Hematopoietic multipotent progenitor cell treated with erythropoietin and hydrocortisone succinate and interleukin-3 and kit ligand, for 6 days (in vitro differentiated cells): ENCODE results near the gene STARD7.

ENCODE experiments used
- DNase-seq: peaks from one replicate; pipeline ENCODE4 v3.0.0-alpha.2; 2015

The STARD7 gene

DNA sequence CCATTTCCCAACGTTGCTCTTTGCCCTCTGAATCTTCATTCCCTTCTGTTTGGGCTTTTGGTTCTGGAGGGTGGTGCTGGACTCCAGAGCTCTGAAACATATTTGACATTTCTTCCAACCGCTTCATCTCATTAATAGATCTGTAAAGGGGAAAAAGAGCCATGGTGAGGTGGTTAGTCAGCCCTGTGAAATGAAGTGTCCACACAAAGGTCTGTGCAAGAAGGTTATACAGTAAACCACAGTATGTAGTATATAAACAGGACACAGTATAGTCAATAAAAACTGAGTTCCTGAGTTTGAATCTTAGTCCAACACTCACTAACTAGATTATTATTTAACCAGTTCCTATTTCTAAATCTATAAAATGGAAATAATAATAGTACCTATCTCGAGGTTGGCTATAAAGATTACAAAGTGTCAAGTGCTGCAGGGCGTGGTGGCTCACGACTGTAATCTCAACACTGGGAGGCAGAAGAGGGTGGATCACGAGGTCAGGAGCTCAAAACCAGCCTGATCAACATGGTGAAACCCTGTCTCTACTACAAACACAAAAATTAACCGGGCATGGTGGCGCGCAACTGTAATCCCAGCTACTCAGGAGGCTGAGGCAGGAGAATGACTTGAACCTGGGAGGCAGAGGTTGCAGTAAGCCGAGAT, 13.1 kb downstream of the STARD7 start:
- DNase-seq = peak; percentile 64

DNA sequence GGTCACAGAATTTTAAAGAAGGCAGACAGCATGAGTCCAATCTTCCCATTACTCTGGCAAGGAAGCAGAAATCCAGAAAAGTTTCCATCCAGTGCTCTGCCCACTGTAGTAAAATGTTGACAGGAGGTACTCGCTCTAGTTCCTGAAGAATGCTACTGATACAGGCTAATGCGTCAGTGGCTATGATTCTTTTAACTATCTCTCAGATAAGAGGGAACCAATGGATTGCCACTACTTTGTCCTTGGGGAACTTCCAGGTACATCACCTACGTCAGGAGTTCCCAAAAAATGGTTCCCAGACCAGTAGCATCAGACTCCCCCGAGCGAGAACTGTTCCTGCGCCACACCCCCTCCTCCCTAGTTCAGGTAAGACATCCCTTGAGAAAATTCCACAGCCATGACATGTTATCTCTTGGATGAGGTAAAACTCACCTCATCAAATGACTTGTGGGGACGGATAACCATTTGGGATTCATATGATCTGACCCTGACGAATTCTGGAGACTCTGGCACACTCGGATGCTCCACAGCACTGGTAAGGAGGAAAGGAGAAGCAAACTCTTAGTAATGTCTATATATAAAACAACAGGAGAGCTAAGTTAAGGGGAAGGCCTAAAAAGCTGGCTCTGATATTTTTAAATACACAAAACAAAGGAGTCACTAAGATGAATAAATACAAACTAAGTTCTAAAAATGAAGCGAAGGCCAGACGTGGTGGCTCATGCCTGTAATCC, 16.5 kb downstream of the STARD7 start:
- no peak for DNase-seq

DNA sequence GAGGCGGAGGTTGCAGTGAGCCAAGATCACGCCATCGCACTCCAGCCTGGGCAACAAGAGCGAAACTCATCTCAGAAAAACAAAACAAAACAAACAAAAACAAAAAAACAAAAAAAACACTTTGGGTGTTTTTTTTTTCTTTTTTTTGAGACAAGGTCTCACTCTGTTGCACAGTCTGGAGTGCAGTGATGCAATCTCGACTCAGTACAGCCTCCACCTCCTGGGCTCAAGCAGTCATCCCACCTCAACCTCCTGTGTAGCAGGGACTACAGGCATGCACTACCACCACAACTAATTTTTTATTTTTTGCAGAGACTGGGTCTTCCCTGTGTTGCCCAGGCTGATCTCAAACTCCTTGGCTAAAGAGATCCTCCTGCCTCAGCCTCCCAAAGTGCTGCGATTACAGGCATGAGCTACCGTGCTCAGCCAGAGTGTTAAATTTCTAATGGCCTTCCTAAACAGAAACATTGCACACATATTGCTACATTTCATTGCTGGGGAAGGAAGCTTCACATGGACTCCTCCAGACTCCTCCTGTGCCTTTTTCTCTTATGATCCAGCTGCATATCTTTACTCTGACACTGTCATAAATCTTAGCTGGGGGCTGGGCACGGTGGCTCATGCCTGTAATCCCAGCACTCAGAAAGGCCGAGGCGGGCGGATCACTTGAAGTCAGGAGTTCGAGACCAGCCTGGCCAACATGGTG, 19.7 kb downstream of the STARD7 start:
- DNase-seq = no peak

DNA sequence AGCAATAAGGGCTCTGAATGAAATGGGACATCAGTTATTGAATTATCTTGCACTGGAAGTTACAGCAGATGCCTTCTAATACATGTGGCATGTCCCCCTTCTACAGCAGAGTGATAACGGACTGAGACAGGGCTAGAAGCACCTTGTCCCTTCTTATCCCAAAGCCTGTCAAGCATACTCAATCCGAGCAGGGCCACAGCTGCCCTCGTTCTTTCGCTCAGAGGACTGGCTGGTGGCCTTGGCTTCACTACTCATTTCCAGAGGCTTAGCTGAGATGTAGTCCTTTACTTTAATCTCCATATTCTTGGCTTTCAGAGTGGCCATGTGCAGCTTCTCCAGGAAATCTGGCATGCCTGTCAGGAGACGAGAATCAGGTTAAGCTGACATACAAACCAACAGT, 22.1 kb downstream of the STARD7 start:
- DNase-seq = no peak

DNA sequence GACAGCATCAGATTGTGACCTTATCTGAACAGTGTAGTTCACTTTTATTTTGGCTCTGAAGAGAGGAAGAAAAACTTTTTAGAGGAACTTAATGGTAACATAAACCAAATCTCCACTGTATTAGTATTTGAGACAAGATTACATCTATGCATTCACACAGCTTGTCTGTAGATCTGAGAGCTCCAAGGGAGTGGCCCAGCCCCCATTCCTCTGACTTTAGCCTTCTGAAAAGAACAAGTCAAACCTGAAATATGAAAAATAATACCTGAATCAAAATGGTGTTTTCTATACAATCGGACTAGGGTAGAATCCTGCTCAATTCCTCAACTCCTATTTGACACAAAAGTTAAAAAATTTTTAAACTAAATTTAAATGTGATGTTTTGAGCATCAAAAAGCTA, 23.1 kb downstream of the STARD7 start:
- DNase-seq = no peak

DNA sequence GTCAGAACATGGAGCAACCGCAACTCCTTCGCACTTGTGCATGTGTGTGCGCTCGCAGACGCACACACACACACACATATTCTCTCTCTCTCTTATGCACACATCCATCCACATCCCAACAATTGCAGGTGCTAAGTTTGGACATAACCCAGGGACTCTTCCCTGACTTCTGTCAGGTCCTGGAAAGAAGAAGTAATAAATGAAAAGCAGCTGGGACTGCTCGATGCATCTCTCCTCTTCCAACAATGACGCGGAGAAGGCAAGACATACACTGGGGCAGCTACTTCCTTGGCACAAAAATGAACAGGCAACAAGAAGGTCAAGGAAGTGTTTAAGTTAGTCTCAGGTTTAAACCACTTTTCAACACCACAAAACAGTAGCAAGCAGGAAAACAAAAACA, 23.6 kb downstream of the STARD7 start:
- no peak for DNase-seq

DNA sequence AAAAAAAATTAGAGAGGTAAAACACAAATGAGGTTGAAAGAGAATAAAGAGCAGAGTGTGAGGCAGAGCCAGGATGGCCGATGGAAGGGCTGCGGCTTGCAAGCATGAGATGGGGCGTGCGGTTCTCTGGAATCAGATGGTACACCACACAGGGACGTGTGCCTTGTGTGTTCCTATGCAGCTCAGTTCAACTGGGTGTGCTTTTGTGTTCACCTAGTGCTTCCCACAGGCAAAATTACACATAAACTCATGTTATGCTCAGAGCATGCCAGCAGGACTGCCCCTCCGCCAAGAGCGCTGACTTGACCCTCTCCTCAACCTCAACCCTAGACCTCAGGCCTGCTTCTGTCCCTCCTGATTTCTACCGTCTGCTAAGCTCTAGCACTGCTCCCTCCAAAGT, 24.4 kb downstream of the STARD7 start:
- no peak for DNase-seq

DNA sequence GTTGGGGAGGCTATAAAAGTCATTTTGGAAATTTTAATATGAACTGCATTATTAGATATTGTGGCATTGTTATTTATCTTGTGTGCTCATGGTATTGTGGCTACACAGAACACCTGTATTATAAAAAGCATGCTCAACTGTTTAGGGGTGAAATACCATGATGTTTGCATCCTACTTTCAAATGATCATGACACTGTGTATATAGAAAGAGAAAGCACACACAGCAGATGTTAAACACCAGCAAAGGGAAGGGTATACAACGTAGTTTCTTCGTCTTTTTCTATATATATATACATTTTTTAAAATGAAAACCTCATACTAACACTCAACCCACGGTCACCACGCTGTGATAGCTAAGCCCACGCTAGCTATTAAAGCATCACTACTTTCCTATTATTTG, 27.1 kb downstream of the STARD7 start:
- no peak for DNase-seq

DNA sequence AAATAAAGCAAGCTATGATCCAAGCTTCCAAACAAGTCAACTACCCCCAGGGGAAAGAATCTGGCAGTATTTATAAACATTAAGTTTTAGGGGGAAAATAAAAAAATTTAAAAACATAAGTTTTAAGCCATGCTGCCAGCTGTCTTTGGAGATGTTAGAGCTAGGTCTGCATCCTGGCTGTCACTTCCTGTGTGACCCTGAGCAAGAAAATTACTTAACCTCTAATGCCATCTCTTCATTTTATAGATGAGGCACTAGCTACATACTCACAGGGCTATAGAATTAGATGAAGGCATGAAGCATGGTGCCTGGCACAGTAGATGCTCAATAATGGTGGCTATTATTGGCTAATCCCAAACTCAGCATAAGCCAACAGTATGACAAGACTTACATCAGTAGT, 28.1 kb downstream of the STARD7 start:
- no peak for DNase-seq

DNA sequence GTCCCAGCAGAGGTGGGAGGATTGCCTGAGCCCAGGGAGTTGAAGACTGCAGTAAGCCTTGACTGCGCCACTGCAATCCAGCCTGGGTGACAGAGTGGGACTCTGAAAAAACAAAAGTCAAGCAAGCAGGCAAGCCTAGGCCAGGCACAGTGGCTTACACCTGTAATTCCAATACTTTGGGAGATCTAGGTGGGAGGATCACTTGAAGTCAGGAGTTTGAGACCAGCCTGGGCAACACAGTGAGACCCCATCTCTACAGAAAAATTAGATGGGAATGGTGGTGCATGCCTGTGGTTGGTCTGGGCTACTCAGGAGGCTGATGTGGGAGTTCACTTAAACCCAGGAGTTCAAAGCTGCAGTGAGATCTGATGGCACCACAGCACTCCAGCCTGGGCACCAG, 28.6 kb downstream of the STARD7 start:
- DNase-seq = no peak

DNA sequence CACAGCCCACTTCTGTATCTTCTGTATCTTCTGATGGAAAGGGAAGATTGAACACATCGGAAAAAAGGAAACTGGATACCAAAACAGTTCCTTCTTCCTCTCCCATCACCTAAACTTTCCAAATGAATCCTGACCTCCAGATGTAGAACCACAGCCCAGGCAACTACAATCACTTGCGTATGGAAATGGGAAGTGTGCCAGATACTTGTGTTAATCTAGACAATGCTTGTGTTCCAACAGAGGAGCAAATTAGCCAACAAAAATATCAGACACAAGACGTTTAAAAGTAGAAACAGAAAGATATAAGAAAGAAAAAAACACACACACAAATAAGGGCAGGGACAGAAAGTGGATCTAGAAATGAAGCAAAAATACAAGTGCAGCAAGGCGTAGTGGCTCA, 32.0 kb downstream of the STARD7 start:
- no peak for DNase-seq

DNA sequence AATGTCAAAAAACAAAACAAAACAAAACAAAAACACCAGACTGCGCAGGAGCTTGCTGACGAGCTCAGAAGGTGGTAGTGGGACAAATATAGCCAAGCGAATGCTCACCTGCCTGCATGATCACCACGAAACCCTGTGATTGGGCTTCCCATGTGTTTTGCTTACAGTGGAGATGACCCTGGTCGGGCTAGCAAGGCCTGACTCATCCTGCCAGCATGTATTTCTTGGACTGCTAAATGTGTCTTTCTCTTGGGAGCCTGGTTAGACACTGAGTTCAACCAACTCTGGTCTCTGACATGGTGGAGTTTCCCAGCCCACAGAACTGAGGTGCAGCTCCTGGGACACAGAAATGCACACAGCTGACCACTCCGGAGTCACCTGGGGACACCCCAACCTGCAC, 32.7 kb downstream of the STARD7 start:
- no peak for DNase-seq

DNA sequence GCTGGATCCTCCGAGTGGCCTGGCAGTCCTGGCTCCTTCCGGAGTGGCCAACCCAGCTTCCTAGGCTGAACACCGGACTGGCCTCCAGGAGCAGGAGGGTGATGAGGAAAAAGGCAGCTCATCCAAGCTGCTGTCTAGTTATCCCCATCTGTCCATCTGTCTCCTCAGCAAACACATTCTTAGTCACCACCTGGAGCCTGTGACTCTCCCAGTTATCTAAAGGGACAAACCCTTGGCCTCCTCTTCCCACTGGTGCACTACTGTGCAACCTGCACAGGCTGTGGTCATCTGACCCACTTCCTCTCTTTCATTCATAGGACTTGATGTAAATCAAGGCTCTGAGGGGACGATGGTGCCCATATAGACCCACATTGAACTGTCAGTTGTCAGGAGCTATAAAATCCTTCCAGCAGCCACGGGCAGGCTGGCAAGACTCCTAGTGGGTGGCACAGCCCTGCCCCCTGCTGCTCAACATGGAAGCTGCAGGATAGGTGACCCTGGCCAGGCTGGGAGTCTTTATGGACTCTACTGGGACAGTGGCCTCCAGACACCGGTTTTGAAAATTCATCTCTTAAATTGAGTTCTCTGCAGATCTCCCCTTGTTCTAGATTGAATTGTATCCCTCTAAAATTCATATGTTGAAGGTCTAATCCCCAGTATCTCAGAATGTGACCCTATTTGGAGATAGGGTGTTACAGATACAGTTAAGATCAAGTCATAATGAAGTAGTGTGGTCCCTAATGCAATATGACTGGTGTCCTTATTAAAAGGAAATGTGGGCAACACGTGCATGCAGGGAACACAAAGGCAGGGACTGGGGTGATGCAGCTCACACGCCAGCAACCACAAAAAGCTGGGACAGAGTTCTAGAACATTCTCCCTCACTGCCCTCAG, 34.1 kb downstream of the STARD7 start:
- peak; percentile 90 for DNase-seq

DNA sequence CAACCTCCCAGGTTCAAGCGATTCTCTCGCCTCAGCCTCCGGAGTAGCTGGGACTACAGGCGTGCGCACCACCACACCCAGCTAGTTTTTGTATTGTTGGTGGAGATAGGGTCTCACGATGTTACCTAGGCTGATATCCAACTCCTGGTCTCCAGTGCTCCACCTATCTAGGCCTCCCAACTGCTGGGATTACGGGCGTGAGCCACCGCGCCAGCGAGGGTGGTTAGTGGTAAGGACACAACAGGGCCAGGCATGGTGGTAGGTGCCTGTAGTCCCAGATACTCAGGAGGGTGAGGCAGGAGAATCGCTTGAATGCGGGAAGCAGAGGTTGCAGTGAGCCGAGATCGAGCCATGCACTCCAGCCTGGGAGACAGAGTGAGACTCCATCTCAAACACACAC, 36.8 kb downstream of the STARD7 start:
- peak; percentile 59 for DNase-seq

DNA sequence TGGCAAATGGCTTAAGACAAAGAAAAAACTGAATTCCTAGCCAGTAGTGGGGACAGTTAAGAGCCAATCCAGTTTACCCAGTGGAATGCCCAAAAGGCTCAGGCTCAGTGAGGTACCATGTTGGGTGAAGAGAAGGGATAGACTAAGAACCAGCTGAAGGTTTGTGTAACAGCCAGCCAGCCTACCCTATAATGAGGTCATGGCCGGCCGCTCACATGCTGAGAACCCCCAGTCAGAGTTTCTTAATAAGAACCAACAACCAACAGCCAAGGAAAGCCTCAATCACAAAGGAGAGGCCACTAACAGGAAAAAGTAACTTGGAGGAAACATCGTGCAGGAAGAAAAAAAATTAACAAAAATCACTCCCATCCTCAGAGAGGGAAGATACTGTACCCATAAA, 38.0 kb downstream of the STARD7 start:
- DNase-seq = no peak

DNA sequence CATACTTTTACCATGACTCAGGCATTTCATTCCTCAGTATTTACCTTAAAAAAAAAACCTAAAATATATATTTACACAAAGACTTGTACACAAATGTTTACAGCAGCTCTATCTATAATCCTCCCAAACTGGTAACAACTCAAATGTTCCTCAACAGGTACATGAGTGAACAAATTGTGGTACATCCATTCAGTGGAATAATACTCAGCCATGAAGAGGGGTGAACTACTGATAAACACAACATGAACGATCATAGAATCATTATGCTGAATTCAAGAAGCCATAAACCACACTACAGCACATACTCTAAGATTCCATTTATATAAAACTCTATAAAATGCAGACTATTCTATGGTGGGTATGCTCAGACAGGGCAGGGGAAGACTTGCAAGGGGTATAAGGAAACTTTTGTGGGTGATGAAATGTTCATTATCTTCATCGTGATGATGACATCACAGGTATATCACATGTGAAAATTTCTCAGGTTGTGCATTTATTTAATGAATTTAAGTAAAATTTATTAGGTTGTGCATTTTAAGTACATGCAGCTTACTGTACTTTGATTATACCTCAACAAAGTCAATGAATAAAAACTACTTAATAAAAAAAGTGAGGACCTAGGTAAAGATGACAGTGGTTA, 38.6 kb downstream of the STARD7 start:
- no peak for DNase-seq

DNA sequence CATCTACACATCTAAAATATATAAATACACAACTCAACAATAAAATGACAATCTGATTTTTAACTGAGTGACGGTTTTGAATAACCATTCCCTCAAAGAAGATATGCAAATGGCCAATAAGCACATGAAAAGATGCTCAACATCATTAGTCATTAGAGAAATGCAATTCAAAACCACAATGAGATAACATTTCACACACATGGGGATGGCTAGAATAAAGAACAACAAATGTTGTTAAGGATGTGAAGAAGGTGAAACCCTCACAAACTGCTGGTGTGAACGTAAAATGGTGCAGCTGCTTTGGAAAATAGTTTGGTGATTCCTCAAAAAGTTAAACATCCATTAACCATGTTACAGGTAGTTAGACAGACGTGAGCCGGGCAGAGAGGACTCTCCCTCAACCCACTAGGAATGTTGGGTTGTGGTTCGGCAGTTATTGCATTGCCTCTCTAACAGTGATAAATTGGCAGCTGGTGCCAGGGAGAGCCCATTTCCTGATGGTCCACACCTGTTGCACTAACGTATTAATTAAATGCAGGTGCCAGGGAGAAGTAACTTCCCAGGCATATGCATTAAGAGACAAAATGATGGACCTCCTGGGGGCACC, 41.1 kb downstream of the STARD7 start:
- no peak for DNase-seq

DNA sequence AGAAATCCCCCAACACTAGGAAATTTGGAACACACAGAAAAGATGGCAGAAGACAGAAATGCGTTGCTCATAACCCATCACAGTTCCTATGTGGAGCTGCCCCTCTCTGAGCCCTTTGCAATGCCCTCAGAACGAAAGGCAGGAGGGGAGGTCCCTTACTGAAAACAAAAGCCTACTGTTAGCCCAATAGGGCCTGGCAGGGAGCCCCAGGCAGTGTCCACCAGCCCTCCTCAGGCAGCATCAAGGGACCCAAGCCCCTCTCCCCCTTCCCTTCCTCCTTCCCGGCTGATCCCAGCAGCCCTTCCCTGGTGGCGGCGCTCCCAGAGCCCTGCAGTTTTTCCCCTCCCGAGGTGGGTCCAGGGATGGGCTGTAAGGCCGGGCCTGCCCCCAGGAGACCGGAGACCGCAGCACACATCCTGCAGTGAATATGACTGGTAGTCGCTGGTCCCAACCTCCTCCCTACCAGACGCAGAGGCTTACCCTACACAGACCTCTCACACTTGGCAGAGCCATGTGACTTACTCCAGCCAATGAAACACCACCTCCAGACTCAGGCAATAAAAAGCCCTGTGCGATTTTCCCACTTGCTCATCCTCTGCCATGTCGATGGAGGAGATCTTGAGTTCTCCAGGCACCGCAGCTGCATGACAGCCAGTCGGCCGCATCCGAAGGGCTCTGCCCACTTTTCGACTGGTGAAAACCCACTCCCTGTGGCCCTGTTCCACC, 44.0 kb downstream of the STARD7 start:
- no peak for DNase-seq

DNA sequence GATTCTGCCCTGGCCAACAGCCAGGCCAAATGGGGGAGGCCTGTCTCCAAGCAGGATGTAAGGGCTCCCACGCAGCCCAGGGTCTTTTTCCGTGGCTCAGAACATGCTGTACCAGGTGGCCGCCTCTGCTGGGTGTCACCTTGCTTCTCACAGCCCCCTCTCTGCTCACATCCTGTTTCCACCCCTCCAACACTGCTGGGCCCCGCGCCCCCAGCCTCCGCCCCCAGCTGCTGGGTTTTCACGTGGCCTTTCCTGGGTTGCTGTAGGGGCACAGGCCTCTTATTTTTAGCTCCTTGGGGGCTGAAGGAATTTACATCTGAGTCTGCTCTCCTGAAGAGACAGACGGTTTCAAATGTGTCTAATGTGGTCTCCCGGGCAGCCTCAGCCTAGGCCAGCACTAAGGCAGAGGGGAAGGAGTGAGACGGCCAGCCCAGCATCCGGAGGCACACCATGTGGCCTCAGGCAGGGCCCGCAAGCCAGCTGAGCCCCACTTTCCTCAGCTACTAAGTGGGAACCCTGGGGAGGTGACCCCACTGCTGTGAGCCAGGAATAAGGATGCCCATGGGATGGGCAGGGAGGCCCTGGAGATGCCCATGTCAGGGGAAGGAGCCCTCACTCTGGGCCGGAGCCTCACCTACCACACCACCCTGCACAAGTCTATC, 44.7 kb downstream of the STARD7 start:
- DNase-seq = no peak

DNA sequence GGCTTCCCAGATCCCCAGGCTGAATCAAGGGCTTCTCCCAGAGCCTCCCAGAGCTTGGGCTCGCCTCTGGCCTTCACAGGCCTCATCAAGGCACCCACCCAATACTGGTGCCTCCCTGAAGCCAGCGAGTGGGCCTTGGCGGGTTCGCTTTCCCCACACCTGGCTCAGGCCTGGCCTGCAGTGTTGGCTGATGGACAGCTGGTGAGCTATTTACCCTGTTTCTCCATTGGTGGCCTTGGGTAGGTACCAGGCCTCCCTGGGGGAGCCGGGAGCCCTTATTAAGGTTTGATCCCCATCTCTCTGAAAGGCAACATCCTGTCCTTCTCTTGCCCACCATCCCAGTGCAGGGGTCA, 45.2 kb downstream of the STARD7 start:
- DNase-seq = no peak

DNA sequence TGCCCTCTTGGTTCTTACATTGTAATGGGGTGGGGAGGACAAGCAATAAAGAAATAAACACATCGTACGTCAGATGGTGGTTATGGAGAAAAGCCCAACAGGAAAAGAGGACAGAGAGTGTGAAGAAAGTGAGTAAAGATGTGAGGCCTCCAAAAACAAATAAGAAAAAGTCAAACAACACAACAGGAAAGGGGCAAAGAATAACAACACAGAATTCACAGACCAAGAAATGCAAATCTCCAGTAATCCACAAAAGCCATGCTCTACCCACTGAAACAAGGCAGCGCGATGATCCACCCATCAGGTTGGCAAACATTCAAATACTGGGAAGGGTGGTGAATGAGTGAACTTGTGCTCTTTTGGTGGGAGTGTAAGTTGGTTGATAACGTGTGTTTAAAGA, 46.7 kb downstream of the STARD7 start:
- peak; percentile 91 for DNase-seq
